Measurements from ENCODE around the gene RPS3A. TPM values are rescaled to one million over a fixed set of nuclear protein-coding genes. Genes with fewer than 3 reads are reported as not detected.

Gene RPS3A
- total RNA-seq, 1 experiment from 2014 or later = 2,111 TPM

DNA sequence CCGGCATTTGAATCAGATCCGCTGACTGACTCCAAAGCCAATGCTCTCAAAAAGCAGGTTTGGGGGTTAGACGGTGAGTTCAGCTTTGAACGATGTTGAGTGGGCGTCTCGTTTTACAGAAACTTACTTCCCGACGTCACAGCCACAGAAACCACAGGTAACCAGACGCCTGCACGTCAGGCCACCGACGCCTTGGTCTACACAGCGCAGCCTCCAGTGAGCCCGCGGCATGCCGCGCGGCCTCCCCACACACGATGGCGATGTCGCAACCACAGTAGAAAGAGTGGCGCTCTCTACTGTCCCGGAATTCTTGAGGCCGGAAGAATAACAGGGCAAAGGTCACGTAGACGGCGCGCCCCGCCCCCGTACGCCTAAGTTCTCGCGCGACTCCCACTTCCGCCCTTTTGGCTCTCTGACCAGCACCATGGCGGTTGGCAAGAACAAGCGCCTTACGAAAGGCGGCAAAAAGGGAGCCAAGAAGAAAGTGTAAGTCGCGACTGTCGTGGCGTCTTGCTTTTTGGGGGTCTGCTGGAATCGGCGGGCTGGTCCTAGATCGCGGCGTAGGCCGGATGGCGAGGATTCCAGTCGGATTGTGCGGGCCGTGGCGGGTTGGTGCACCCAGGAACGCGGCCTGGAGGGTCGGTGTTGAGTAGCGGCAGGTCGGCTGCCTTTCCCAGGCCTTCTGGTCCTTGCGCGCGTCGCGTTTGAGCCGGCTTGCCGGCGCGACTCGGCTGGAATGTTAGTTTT lies at the start of gene RPS3A (continued):
- TF ChIP-seq, protein P1, sequence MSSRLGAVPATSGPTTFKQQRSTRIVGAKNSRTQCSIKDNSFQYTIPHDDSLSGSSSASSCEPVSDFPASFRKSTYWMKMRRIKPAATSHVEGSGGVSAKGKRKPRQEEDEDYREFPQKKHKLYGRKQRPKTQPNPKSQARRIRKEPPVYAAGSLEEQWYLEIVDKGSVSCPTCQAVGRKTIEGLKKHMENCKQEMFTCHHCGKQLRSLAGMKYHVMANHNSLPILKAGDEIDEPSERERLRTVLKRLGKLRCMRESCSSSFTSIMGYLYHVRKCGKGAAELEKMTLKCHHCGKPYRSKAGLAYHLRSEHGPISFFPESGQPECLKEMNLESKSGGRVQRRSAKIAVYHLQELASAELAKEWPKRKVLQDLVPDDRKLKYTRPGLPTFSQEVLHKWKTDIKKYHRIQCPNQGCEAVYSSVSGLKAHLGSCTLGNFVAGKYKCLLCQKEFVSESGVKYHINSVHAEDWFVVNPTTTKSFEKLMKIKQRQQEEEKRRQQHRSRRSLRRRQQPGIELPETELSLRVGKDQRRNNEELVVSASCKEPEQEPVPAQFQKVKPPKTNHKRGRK (CRISPR knock-in tag; IDR thresholded peaks at IDR 0.05; ENCODE audit: borderline replicate concordance) = no peak
- peak; percentile 93 for TF ChIP-seq GABPB1 (CRISPR knock-in tag; IDR thresholded peaks at IDR 0.05)
- TF ChIP-seq NR2C2 (CRISPR knock-in tag; IDR thresholded peaks at IDR 0.05) = peak; percentile 100
- TF ChIP-seq ZNF281 (CRISPR knock-in tag; IDR thresholded peaks at IDR 0.05) = 0 out of 2 replicates have a peak, but pooled peaks have one; percentile 15
- no peak for TF ChIP-seq PRRX2 (CRISPR knock-in tag; IDR thresholded peaks at IDR 0.05)
- TF ChIP-seq ZNF423 (CRISPR knock-in tag; IDR thresholded peaks at IDR 0.05) = no peak
- TF ChIP-seq MAX (CRISPR knock-in tag; IDR thresholded peaks at IDR 0.05) = peak; percentile 95
- TF ChIP-seq, protein P2, sequence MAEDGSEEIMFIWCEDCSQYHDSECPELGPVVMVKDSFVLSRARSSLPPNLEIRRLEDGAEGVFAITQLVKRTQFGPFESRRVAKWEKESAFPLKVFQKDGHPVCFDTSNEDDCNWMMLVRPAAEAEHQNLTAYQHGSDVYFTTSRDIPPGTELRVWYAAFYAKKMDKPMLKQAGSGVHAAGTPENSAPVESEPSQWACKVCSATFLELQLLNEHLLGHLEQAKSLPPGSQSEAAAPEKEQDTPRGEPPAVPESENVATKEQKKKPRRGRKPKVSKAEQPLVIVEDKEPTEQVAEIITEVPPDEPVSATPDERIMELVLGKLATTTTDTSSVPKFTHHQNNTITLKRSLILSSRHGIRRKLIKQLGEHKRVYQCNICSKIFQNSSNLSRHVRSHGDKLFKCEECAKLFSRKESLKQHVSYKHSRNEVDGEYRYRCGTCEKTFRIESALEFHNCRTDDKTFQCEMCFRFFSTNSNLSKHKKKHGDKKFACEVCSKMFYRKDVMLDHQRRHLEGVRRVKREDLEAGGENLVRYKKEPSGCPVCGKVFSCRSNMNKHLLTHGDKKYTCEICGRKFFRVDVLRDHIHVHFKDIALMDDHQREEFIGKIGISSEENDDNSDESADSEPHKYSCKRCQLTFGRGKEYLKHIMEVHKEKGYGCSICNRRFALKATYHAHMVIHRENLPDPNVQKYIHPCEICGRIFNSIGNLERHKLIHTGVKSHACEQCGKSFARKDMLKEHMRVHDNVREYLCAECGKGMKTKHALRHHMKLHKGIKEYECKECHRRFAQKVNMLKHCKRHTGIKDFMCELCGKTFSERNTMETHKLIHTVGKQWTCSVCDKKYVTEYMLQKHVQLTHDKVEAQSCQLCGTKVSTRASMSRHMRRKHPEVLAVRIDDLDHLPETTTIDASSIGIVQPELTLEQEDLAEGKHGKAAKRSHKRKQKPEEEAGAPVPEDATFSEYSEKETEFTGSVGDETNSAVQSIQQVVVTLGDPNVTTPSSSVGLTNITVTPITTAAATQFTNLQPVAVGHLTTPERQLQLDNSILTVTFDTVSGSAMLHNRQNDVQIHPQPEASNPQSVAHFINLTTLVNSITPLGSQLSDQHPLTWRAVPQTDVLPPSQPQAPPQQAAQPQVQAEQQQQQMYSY (CRISPR knock-in tag; IDR thresholded peaks at IDR 0.05) = no peak
- TF ChIP-seq OVOL2 (CRISPR knock-in tag; IDR thresholded peaks at IDR 0.05; ENCODE audit: borderline replicate concordance) = no peak
- TF ChIP-seq, protein P3, sequence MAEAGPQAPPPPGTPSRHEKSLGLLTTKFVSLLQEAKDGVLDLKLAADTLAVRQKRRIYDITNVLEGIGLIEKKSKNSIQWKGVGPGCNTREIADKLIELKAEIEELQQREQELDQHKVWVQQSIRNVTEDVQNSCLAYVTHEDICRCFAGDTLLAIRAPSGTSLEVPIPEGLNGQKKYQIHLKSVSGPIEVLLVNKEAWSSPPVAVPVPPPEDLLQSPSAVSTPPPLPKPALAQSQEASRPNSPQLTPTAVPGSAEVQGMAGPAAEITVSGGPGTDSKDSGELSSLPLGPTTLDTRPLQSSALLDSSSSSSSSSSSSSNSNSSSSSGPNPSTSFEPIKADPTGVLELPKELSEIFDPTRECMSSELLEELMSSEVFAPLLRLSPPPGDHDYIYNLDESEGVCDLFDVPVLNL (CRISPR knock-in tag; IDR thresholded peaks at IDR 0.05; ENCODE audit: borderline replicate concordance, low read depth) = no peak
- 0 out of 2 replicates have a peak, but pooled peaks have one; percentile 13 for TF ChIP-seq JUN (CRISPR knock-in tag; IDR thresholded peaks at IDR 0.05)
- TF ChIP-seq MXD4 (CRISPR knock-in tag; IDR thresholded peaks at IDR 0.05; ENCODE audit: borderline replicate concordance) = no peak
- TF ChIP-seq ZNF671 (CRISPR knock-in tag; IDR thresholded peaks at IDR 0.05) = no peak
- TF ChIP-seq, protein P4, sequence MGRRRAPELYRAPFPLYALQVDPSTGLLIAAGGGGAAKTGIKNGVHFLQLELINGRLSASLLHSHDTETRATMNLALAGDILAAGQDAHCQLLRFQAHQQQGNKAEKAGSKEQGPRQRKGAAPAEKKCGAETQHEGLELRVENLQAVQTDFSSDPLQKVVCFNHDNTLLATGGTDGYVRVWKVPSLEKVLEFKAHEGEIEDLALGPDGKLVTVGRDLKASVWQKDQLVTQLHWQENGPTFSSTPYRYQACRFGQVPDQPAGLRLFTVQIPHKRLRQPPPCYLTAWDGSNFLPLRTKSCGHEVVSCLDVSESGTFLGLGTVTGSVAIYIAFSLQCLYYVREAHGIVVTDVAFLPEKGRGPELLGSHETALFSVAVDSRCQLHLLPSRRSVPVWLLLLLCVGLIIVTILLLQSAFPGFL (CRISPR knock-in tag; IDR thresholded peaks at IDR 0.05; ENCODE audit: borderline replicate concordance) = no peak; the same call in none of the 2 replicates
- TF ChIP-seq GRHL2 (CRISPR knock-in tag; IDR thresholded peaks at IDR 0.05; ENCODE audit: insufficient replicate concordance, severe bottlenecking) = no peak
- TF ChIP-seq ATF1 (CRISPR knock-in tag; IDR thresholded peaks at IDR 0.05) = 0 out of 2 replicates have a peak, but pooled peaks have one; percentile 59
- TF ChIP-seq CREB1 (CRISPR knock-in tag; IDR thresholded peaks at IDR 0.05) = peak; percentile 82; the same call in 1 of the 2 replicates
- TF ChIP-seq ATF2 (CRISPR knock-in tag; IDR thresholded peaks at IDR 0.05; ENCODE audit: borderline replicate concordance, low read depth) = no peak
- TF ChIP-seq FOXP4 (CRISPR knock-in tag; IDR thresholded peaks at IDR 0.05) = peak; percentile 34
- TF ChIP-seq, protein P5, sequence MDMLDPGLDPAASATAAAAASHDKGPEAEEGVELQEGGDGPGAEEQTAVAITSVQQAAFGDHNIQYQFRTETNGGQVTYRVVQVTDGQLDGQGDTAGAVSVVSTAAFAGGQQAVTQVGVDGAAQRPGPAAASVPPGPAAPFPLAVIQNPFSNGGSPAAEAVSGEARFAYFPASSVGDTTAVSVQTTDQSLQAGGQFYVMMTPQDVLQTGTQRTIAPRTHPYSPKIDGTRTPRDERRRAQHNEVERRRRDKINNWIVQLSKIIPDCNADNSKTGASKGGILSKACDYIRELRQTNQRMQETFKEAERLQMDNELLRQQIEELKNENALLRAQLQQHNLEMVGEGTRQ (CRISPR knock-in tag; IDR thresholded peaks at IDR 0.05) = peak; percentile 63

Data from WTC11 (cell line).